Stimulated activated CD8-positive, alpha-beta memory T cell treated with anti-CD3 and anti-CD28 coated beads, Interleukin-4, amount 100 ng/mL, for 1 hour (primary cell): Measurements from ENCODE around the gene CD180.

Source experiments
- DNase-seq, 2 donors: peaks; one replicate each; pipeline ENCODE4 v3.0.0-alpha.2; 2020; ENCODE audit warnings: low read depth in 2 of 2, low spot score in 1 of 2

Gene CD180

DNA sequence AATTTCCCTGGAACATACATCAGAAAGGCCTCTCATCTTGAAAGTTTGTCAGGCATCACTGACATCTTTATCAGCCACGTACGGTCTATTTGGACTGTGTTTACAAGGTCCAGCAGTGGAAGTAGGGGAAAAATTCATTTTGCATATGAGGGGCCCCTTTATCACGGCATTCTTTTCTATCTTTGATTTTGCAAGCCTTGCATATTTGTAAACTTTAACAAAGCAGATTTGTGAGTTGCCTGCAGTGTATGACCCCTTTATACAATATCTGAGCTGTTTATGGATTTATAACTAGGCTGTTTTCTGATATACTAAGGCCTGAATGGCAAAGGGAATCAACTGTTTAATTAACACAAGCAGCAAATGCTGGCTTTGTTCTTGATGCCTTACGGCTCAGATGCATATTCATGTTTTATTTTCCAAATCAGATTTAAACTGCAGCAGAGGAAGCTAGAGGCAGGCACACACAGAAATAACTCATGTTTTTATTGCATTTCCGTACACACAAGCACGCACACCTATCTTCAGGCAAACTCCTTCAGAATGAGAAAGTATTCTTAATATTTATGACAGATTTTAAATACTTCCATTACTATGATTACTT, 61.1 kb downstream of the CD180 start:
- DNase-seq = no peak

DNA sequence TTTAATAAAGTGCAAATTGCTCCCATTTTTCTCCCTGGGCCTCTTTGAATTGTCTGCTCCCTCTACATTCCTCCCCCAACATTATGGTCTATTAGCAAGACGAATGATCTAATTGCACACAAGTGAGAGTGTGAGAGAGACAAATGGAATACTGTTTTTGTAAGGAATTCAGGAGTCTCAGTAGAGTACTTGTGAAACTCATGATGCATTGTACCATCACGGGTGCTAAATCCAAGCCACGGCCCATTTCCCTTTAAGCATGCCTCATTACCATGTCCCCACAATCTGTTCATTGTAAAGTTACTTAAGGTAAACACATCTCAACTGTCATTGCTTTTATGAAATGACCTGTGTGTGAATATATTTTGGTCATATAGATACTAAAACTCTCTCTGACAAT, 62.8 kb downstream of the CD180 start:
- DNase-seq = no peak

DNA sequence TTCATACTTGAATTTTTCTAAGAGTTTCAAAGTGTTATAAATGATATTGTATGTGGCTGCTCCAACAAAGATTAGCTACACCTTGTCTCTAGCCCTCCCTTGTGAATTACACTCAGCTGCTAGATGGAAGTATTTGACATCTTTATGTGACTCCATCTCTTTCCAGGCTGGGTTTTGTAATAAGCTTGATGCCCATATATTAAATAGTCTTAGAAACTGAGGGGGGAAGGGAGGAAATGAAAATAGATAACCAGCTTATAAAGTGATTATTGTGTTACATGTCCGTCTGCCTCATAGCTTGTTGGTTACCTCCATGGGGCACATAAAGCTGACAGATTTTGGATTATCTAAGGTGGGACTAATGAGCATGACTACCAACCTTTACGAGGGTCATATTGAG, 63.4 kb downstream of the CD180 start:
- no peak for DNase-seq

GRCh38 chr5:67129768-67130167, 66.8 kb downstream of the CD180 start:
- no peak for DNase-seq
